Sigmoid colon (tissue), 4 donors: ENCODE results near the gene SLC12A4.

Source experiments
- CTCF ChIP-seq, 4 experiments: fragments of 450-650 bp in 3 of 4; fragments of 200-600 bp in 1 of 4; IDR thresholded peaks; one replicate each; pipeline ENCODE4 v1.5.1; 2016 to 2019; ENCODE audit warnings: antibody characterized with exemption in 4 of 4, mild to moderate bottlenecking in 3 of 4, moderate library complexity in 2 of 4
- EP300 ChIP-seq, 4 donors: sonication (generic); formaldehyde crosslinking; IDR thresholded peaks; one replicate each; pipeline ENCODE4 v1.6.1; 2017; ENCODE audit warnings: antibody characterized with exemption in 4 of 4
- POLR2A ChIP-seq, 2 donors: fragments of 450-650 bp; IDR thresholded peaks; one replicate each; pipeline ENCODE4 v1.6.1; 2016; ENCODE audit warnings: antibody characterized with exemption in 2 of 2, mild to moderate bottlenecking in 2 of 2, moderate library complexity in 2 of 2

- TF ChIP-seq EP300 (IDR thresholded peaks at IDR 0.05): no peak
- TF ChIP-seq CTCF (IDR thresholded peaks at IDR 0.05): no peak
- no peak for TF ChIP-seq POLR2A (IDR thresholded peaks at IDR 0.05)
These were observed 458 bp downstream of the SLC12A4 start for GRCh38 chr16:67967958-67968399.
